Panc1 (cell line): ENCODE results near the gene WDR47. TPM values are rescaled to one million over a fixed set of nuclear protein-coding genes. Genes with fewer than 3 reads are reported as not detected.
"Not testable (repeated sequence)": the region's sequence is repeated elsewhere in the genome, so short reads cannot be mapped to it uniquely, and the experiment has no call there.

Experiments used
- ATAC-seq: fragments of 200-7000 bp; cut with Tn5 transposase; 2 replicates; pipeline ENCODE4 v1.9.1; 2020; ENCODE audit warnings: mild to moderate bottlenecking, moderate library complexity
- BruUV-seq: library from RNA; stranded (reverse); fragments of 400-500 nt; replicated peaks from 2 replicates; lab custom pipeline; 2021; lab: Mats Ljungman, UMichigan
- CTCF ChIA-PET: fragments of 300-600 bp; sonication (Branson Sonifier 250); formaldehyde crosslinking; loops from one replicate; lab custom pipeline; 2022; ENCODE audit warnings: antibody characterized with exemption; lab: Charles Lee
- POLR2A ChIA-PET: fragments of 300-600 bp; sonication (Branson Sonifier 250); formaldehyde crosslinking; loops from one replicate; lab custom pipeline; 2022; ENCODE audit warnings: antibody characterized with exemption; lab: Charles Lee
- DNase-seq: peaks from one replicate; pipeline ENCODE4 v3.0.0-alpha.2; 2010; ENCODE audit warnings: low read depth, low spot score
- H3K27ac ChIP-seq: 2 replicates; pipeline ENCODE4 v1.5.1; 2011; ENCODE audit warnings: mild to moderate bottlenecking, low read length, inconsistent platforms
- H3K27me3 ChIP-seq: fragments of 200-500 bp; sonication (Bioruptor generic); 2 replicates; pipeline ENCODE4 v1.6.0; 2014; ENCODE audit warnings: low read length, inconsistent platforms; ENCODE audit not compliant: control insufficient read depth, insufficient read depth
- H3K36me3 ChIP-seq: fragments of 200-500 bp; sonication (Bioruptor generic); 2 replicates; pipeline ENCODE4 v1.5.1; 2014; ENCODE audit warnings: inconsistent platforms, mild to moderate bottlenecking, low read length, moderate library complexity; ENCODE audit not compliant: control insufficient read depth, insufficient read depth
- H3K4me1 ChIP-seq: 2 replicates; pipeline ENCODE4 v1.5.1; 2011; ENCODE audit warnings: inconsistent platforms, mild to moderate bottlenecking, low read length, moderate library complexity; ENCODE audit not compliant: control insufficient read depth, insufficient read depth
- H3K4me3 ChIP-seq, 2 experiments: 2 replicates each; pipeline ENCODE4 v1.5.1; 2011 to 2012; ENCODE audit warnings: low read depth in 2 of 2, low read length in 2 of 2, mild to moderate bottlenecking in 2 of 2, inconsistent platforms in 1 of 2, moderate library complexity in 1 of 2
- H3K9me3 ChIP-seq: fragments of 200-500 bp; sonication (Bioruptor generic); 2 replicates; pipeline ENCODE4 v1.5.1; 2014; ENCODE audit warnings: low read depth, mild to moderate bottlenecking, inconsistent platforms, low read length, moderate library complexity; ENCODE audit not compliant: control insufficient read depth, insufficient read depth
- POLR2AphosphoS5 ChIP-seq: IDR thresholded peaks from 2 replicates; pipeline ENCODE4 v1.6.1; 2012; ENCODE audit warnings: mild to moderate bottlenecking, low read depth, low read length, moderate library complexity
- SIN3A ChIP-seq: IDR thresholded peaks from 2 replicates; pipeline ENCODE4 v1.6.1; 2012; ENCODE audit warnings: low read depth, mild to moderate bottlenecking, low read length, moderate library complexity, borderline replicate concordance; ENCODE audit not compliant: insufficient read depth
- TCF7L2 ChIP-seq: IDR thresholded peaks from 2 replicates; pipeline ENCODE4 v1.6.1; 2011; ENCODE audit warnings: mild to moderate bottlenecking, low read depth, low read length, inconsistent platforms
- in situ Hi-C: cut with HindIII; loops from 2 replicates; pipeline ENCODE4 v1.10.0; 2016; ENCODE audit warnings: low sequenced_read_pairs, low pct_unique_long_range_greater_than_20kb
- intact Hi-C: fragments of 100-400 bp; cut with micrococcal nuclease; formaldehyde crosslinking; loops from one replicate; pipeline ENCODE4 v1.10.0; 2022; ENCODE audit not compliant: unreplicated experiment
- total RNA-seq: library from RNA; stranded (reverse); gene quantifications from one replicate; pipeline ENCODE4 v1.2.1, GENCODE V29; 2021; ENCODE audit not compliant: unreplicated experiment
- TF ChIP-seq, protein P1 (sequence below), 2 experiments: IDR thresholded peaks; 2 replicates each; pipeline ENCODE4 v1.6.1; 2011 to 2012; ENCODE audit warnings: low read depth in 2 of 2, control low read depth in 1 of 2, low read length in 1 of 2, mild to moderate bottlenecking in 1 of 2, moderate library complexity in 1 of 2; ENCODE audit not compliant: insufficient read depth in 1 of 2
- TF ChIP-seq, protein P2 (sequence below): fragments of 450-650 bp; IDR thresholded peaks from 2 replicates; pipeline ENCODE4 v1.5.1; 2017; ENCODE audit warnings: mild to moderate bottlenecking

The WDR47 gene
- total RNA-seq, 1 experiment from 2014 or later, result 9.6 TPM

DNA sequence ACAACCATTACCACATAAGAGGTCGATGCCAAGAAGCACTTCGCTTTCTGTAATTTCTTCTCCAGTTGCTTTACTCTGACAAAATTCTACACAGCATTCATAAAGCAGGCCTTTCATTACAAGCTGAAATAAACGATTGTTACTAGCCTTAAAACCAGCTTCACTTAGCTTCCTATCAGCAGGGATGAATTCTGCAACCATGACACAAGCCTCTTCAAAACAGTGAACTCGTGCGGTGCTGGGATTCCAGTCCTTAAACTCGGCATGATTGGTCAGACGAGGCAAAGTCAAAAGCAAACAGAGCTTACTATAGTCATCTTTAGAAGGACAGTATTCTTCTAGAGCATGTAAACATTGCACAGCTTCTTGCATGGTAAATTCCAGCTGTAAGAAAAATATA, 30.6 kb downstream of the WDR47 start:
- no peaks in the 10 kb centered on the region for H3K9me3 ChIP-seq
- CTCF ChIA-PET, result no interaction called here
- POLR2A ChIA-PET, result interaction anchor here (0.5 kb wide), 1 partner anchor 63 kb away, joined by 5 read pairs; no protein-coding TSS in a partner anchor
- intact Hi-C loops, result no loop called here
- TF ChIP-seq SIN3A (no peak), POLR2AphosphoS5 (no peak), TCF7L2 (no peak)
- TF ChIP-seq, protein P1, sequence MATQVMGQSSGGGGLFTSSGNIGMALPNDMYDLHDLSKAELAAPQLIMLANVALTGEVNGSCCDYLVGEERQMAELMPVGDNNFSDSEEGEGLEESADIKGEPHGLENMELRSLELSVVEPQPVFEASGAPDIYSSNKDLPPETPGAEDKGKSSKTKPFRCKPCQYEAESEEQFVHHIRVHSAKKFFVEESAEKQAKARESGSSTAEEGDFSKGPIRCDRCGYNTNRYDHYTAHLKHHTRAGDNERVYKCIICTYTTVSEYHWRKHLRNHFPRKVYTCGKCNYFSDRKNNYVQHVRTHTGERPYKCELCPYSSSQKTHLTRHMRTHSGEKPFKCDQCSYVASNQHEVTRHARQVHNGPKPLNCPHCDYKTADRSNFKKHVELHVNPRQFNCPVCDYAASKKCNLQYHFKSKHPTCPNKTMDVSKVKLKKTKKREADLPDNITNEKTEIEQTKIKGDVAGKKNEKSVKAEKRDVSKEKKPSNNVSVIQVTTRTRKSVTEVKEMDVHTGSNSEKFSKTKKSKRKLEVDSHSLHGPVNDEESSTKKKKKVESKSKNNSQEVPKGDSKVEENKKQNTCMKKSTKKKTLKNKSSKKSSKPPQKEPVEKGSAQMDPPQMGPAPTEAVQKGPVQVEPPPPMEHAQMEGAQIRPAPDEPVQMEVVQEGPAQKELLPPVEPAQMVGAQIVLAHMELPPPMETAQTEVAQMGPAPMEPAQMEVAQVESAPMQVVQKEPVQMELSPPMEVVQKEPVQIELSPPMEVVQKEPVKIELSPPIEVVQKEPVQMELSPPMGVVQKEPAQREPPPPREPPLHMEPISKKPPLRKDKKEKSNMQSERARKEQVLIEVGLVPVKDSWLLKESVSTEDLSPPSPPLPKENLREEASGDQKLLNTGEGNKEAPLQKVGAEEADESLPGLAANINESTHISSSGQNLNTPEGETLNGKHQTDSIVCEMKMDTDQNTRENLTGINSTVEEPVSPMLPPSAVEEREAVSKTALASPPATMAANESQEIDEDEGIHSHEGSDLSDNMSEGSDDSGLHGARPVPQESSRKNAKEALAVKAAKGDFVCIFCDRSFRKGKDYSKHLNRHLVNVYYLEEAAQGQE (IDR thresholded peaks at IDR 0.05; ENCODE audit: insufficient read depth in 1 of 2, low read depth in 2 of 2, low read length in 1 of 2), result no peak
- TF ChIP-seq, protein P2, sequence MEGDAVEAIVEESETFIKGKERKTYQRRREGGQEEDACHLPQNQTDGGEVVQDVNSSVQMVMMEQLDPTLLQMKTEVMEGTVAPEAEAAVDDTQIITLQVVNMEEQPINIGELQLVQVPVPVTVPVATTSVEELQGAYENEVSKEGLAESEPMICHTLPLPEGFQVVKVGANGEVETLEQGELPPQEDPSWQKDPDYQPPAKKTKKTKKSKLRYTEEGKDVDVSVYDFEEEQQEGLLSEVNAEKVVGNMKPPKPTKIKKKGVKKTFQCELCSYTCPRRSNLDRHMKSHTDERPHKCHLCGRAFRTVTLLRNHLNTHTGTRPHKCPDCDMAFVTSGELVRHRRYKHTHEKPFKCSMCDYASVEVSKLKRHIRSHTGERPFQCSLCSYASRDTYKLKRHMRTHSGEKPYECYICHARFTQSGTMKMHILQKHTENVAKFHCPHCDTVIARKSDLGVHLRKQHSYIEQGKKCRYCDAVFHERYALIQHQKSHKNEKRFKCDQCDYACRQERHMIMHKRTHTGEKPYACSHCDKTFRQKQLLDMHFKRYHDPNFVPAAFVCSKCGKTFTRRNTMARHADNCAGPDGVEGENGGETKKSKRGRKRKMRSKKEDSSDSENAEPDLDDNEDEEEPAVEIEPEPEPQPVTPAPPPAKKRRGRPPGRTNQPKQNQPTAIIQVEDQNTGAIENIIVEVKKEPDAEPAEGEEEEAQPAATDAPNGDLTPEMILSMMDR, result no peak
- H3K27me3 ChIP-seq, result no peaks in the 10 kb centered on the region
- no peak for DNase-seq
- BruUV-seq, result no TSS peak
- H3K27ac ChIP-seq, result no peak overlapping the region
- no peak overlapping the region for H3K4me3 ChIP-seq
- H3K4me1 ChIP-seq, result no peaks in the 10 kb centered on the region
- no peaks in the 10 kb centered on the region; the same call in 1 of the 2 replicates for H3K36me3 ChIP-seq
- in situ Hi-C loops, result no loop called here
- ATAC-seq, result no peak

DNA sequence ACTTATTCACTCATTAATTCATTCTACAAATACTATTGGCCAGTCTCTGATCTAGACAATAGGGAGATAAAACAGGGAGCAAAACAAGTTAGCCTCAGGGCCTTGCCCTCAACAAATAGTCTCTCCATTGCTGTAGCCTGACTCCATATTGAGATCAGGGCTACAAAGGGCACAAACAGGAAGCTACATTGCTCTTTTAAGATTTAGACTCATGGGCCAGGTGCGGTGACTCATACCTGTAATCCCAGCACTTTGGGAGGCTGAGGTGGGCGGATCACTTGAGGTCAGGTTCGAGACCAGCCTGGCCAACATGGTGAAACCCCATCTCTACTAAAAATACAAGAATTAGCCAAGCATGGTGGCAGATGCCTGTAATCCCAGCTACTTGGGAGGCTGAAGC, 45.3 kb downstream of the WDR47 start:
- H3K9me3 ChIP-seq, H3K27me3 ChIP-seq, H3K4me1 ChIP-seq, H3K4me3 ChIP-seq, H3K27ac ChIP-seq, intact Hi-C loops, in situ Hi-C loops, BruUV-seq, POLR2A ChIA-PET, DNase-seq, H3K36me3 ChIP-seq, CTCF ChIA-PET, ATAC-seq: not testable (repeated sequence)

DNA sequence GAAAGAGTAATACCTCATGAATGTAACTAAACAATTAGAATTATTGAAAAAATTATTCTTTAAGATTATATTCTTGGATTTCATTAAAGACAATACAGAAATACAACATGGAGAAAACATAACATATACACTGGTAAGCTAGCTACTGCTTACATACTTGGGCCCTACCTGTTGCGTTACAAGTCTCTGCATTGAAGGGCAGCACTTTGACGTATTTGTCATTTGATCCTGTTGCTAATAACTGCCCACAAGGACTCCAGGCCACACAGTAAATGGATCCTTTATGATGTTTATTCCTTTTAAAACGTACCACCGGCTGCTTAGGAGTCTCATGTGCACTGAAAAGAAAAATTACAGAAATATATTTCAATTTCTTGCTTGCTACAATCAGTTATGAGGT, 58.8 kb downstream of the WDR47 start:
- TF ChIP-seq POLR2AphosphoS5 (no peak), TCF7L2 (no peak), SIN3A (no peak)
- TF ChIP-seq, protein P2, result no peak
- TF ChIP-seq, protein P1 (IDR thresholded peaks at IDR 0.05; ENCODE audit: insufficient read depth in 1 of 2, low read depth in 2 of 2, low read length in 1 of 2), result no peak
- CTCF ChIA-PET, result no interaction called here
- no peak overlapping the region for H3K4me3 ChIP-seq
- no TSS peak for BruUV-seq
- ATAC-seq (no peak), DNase-seq (no peak)
- H3K36me3 ChIP-seq, result no peaks in the 10 kb centered on the region
- no peak overlapping the region for H3K27ac ChIP-seq
- H3K9me3 ChIP-seq, result no peaks in the 10 kb centered on the region
- intact Hi-C loops, result no loop called here
- no peaks in the 10 kb centered on the region for H3K27me3 ChIP-seq
- no peaks in the 10 kb centered on the region for H3K4me1 ChIP-seq
- in situ Hi-C loops, result no loop called here
- POLR2A ChIA-PET, result interaction anchor here (0.6 kb wide), 1 partner anchor 24 kb away, joined by 9 read pairs; no protein-coding TSS in a partner anchor
